HS-27A (cell line): ENCODE measurements around the gene SIPA1L3.
"Not testable (repeated sequence)": the region's sequence is repeated elsewhere in the genome, so short reads cannot be mapped to it uniquely, and the experiment has no call there.

Experiments
- DNase-seq: peaks from one replicate; pipeline ENCODE4 v3.0.0-alpha.2; 2012; ENCODE audit warnings: low read depth, missing footprints

Gene SIPA1L3

DNA sequence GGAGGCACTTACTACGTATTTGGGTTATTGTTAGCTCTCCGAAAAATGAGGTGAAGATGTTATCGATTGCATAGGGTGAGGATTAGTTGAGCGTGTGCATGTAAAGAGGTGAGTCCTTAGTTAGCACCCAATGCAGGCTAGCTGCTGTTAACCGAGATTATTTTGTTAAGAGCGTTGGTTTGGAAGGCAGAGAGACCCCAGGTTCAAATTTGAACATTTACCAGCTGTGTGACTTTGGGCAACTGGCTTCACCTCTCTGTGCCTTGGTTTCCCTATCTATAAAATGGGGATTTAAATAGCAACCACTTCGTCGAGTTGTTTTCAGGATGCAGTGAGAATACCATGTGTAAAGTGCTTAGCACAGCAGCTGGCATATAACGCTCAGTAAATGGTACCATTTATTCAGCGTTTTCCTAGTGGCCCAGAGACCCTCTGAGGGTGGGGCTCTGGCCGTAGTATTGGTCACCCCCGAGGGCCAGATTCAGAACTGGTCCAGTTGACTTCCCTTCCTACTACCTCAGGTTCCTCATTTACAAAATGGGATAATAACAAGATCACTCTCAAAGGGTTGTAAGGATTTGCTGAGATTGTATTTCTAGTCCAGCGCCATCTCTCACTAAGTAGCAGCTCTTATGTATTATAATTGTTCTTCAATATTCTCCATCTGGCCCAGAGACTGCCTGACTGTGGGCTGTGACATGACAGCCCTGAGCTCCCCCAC, 887 bp downstream of the SIPA1L3 start:
- DNase-seq = no peak

- no peak for DNase-seq
Measured at GRCh38 chr19:37909661-37910199, 2.7 kb downstream of the SIPA1L3 start.

GRCh38 chr19:37914908-37915307, 7.9 kb downstream of the SIPA1L3 start:
- DNase-seq = no peak

GRCh38 chr19:37920591-37921450, 13.8 kb downstream of the SIPA1L3 start:
- DNase-seq = no peak

GRCh38 chr19:37924573-37924972, 17.6 kb downstream of the SIPA1L3 start:
- DNase-seq = not testable (repeated sequence)

GRCh38 chr19:37925212-37925611, 18.2 kb downstream of the SIPA1L3 start:
- DNase-seq = no peak

DNA sequence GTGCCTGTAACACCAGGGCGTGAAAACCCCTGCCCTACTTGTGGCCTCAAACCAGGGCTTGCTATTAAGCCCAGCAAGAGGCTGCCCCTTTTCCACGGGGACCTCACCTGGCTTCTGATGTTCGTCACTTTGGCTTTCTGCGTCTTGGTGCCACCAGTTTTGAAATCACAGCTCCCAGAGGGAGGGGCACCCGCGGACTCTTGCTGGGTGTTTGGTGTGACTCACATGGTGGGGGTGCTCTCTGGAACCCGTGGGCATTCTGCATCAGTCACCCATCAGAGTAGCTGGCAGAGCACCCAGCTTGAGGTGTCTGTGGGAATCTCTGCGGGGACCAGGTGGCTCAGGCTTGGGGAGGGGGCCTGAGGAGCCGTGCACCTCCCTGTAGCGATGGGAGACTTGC, 19.2 kb downstream of the SIPA1L3 start:
- DNase-seq = no peak

- DNase-seq = no peak
Measured at GRCh38 chr19:37926711-37927110, 19.7 kb downstream of the SIPA1L3 start.

GRCh38 chr19:37928527-37929286, 21.7 kb downstream of the SIPA1L3 start:
- no peak for DNase-seq

DNA sequence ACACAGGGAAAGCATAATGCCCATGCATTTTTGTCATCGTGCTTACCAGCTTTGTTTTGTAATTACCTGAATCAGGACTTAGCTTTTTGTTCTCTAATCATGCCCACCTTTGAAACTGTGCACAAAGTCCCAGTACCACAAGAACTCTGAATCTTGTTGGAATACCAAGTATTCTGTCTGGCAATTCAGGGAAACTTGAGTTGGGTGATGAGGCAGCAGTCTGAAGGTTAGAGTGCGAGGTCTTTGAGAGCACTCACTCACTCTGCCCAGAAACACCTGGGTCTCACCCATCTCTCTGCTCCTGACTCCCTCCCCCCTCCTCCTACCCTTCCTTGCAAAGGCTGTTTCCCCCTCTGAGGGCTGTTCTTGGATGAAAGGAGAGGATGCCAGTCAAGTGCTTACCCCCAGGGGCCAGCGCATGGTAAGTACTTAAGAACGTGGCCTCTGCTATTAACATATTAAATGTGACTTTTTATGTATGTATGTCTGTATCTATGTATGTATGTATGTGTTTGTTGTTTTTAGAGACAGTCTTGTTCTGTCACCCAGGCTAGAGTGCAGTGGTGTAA, 22.4 kb downstream of the SIPA1L3 start:
- no peak for DNase-seq

DNA sequence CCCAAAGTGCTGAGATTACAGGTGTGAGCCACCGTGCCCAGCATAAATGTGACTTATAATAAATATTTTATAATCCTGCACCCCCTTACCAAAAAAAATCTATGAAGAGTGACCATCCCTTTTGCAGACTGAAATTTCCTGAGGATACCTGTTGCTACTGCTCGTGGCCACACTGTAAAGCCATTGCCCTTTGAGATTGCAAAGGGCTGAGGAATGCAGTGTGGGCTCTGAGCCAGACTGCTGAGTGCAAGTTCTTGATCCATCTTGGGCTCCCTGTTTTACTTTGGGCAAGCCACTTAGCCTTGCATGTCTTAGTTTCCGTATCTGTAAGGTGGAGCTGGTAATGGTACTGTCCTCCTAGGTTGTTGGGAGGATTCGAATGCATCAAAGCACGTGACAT, 23.4 kb downstream of the SIPA1L3 start:
- DNase-seq = no peak

GRCh38 chr19:37931881-37932655, 25.1 kb downstream of the SIPA1L3 start:
- no peak for DNase-seq

GRCh38 chr19:37932985-37933936, 26.3 kb downstream of the SIPA1L3 start:
- DNase-seq = no peak

- DNase-seq = no peak
Measured at GRCh38 chr19:37933937-37934358, 26.9 kb downstream of the SIPA1L3 start.

DNA sequence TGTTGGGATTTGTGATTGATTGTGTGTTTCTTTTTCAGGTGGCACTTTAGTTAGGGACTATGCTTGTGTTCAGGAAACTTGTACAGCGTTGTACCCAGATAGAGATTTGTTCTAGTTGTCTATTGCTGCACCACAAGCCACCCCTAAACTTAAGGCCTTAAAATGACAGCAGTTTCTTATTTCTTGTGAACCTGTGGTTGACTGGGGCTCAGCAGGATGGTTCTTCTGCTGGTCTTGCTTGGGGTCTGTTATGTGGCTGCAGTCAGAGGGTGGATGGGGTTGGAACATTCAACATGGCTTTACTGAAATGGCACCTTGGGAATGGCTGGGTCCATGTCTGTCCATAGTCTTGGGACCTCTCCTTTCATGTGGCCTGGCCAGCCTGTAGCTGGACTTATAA, 28.3 kb downstream of the SIPA1L3 start:
- no peak for DNase-seq

- no peak for DNase-seq
Measured at GRCh38 chr19:37936166-37936565, 29.2 kb downstream of the SIPA1L3 start.

DNA sequence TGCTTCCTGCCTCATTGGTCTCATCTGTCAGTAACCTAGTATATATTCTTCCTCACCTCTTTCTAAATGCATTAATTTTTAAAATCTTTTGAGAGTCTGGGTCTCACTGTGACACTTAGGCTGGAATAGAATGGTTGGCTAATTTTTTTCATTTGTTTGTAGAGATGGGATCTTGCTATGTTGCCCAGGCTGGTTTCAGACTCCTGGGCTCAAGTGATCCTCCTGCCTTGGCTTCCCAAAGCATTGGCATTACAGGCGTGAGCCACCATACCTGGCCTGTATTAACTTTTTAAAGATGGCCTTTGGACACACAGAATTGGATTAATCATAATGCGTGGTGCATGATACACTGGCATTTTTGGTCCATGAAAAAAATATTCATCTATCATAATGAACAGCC, 29.9 kb downstream of the SIPA1L3 start:
- DNase-seq = no peak

- no peak for DNase-seq
Measured at GRCh38 chr19:37938353-37938752, 31.3 kb downstream of the SIPA1L3 start.

DNA sequence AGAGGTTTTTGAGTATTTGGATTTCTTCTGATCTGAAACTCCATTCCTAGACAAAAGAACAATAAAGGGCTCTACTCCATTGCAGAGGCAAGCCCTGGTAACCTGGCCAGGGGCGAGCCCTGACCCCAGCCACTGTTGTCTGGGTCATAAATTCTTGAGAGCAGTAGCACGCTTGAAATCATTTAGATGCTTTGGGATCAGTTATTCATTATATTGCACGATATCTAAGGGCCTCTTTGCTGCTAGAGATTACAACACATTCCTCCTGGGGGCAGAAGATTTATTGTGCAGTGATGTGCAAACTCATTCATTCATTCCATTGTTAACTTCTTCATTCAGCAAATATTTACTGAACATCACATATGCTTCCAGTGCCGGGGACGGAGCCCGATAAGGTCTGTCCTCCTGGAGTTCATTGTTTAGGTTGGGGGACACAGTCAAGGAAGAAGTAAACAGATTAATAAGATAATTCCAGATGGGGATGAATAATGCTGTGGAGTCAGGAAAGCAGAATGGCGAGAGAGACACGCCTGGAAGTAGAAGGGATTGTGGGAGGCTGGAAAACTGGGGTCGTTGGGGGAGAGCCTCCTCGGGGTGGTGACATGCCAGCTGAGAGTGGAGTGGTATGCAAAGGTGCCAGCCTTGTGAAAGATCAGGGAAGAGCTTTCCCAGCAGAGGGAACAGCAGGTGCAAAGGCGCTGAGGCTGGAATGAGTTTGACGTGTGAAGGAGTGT, 34.9 kb downstream of the SIPA1L3 start:
- DNase-seq = no peak
